GM12865 (cell line): ENCODE results near the gene RBL1.
A peak's percentile ranks its signal among the peaks of the same experiment; 100 is the strongest.
"Not testable (repeated sequence)": the region's sequence is repeated elsewhere in the genome, so short reads cannot be mapped to it uniquely, and the experiment has no call there.

Experiments used
- DNase-seq: peaks from one replicate; pipeline ENCODE4 v3.0.0; 2010; ENCODE audit warnings: low read depth
- H3K4me3 ChIP-seq: 2 replicates; pipeline ENCODE4 v1.5.1; 2011; ENCODE audit warnings: mild to moderate bottlenecking, low read depth, low read length, control low read depth
- CTCF ChIP-seq: IDR thresholded peaks from 2 replicates; pipeline ENCODE4 v1.5.1; 2011; ENCODE audit warnings: low read length, control low read depth, low read depth, inconsistent platforms; ENCODE audit not compliant: insufficient read depth; ENCODE audit errors: missing control alignments

RBL1 gene

GRCh38 chr20:37095599-37096414, at the start of gene RBL1:
RBL1 (minus strand) TSS chr20:37095997; CDS start chr20:37095928, 69 bp downstream.
- DNase-seq = peak; percentile 95
- no peak for TF ChIP-seq CTCF
- H3K4me3 ChIP-seq = peak within 1 kb of the TSS; percentile 73

- no peak overlapping the region for H3K4me3 ChIP-seq
- no peak for DNase-seq
- no peak for TF ChIP-seq CTCF
These were observed 49.1 kb upstream of the RBL1 start for GRCh38 chr20:37144856-37145404.

GRCh38 chr20:37142708-37143107, 46.9 kb upstream of the RBL1 start:
- H3K4me3 ChIP-seq = no peak overlapping the region
- DNase-seq = no peak
- TF ChIP-seq CTCF = no peak

- no peak overlapping the region for H3K4me3 ChIP-seq
- no peak for DNase-seq
- TF ChIP-seq CTCF = no peak
These were observed 41.8 kb upstream of the RBL1 start for GRCh38 chr20:37137547-37137946.

GRCh38 chr20:37133952-37134351, 38.2 kb upstream of the RBL1 start:
- no peak for TF ChIP-seq CTCF
- H3K4me3 ChIP-seq = no peak overlapping the region
- no peak for DNase-seq

GRCh38 chr20:37131486-37131885, 35.7 kb upstream of the RBL1 start:
- no peak for DNase-seq
- no peak for TF ChIP-seq CTCF
- H3K4me3 ChIP-seq = no peak overlapping the region

- TF ChIP-seq CTCF = no peak
- DNase-seq = no peak
- H3K4me3 ChIP-seq = no peak overlapping the region
These were observed 33.0 kb upstream of the RBL1 start for GRCh38 chr20:37128803-37129202.

- not testable (repeated sequence) for H3K4me3 ChIP-seq, DNase-seq
These were observed 30.5 kb upstream of the RBL1 start for GRCh38 chr20:37126290-37126689.
